Parietal lobe (tissue), 2 donors: Measurements from ENCODE around the gene CREBRF. TPM values are rescaled to one million over a fixed set of nuclear protein-coding genes. Genes with fewer than 3 reads are reported as not detected.

Experiments
- small RNA-seq: library from RNA; depleted of rRNA; stranded (forward); fragments of <200 nt; gene quantifications from one replicate; pipeline ENCODE3, GENCODE V24; 2014; ENCODE audit warnings: low replicate concordance
- total RNA-seq: library from RNA; depleted of rRNA; stranded (reverse); fragments of >200 nt; gene quantifications from one replicate; pipeline ENCODE4 v1.2.3, GENCODE V29; 2014

The CREBRF gene
- total RNA-seq: 34.7 TPM

GRCh38 chr5:173055983-173056782 is at the start of gene CREBRF:
CREBRF (plus strand) TSS chr5:173056352; CDS start chr5:173080776, 24,424 bp downstream.

GRCh38 chr5:173144200-173145176 is 88.3 kb downstream of the CREBRF start, which contains the start of gene BNIP1:
BNIP1 (plus strand) TSS chr5:173144531; CDS start chr5:173144546, 15 bp downstream.

Small RNA genes lying within 50 kb of the gene (small RNA-seq; reads per million reads assigned to genes)
- gene RF00019 (not detected), gene SNORA74B (14.1 reads per million, percentile 91 among the genes with 10 or more reads in this experiment)

Other genes starting within 250 kb of the CREBRF start
- 54.1 TPM for gene ERGIC1, start 222.1 kb upstream of the CREBRF start, total RNA-seq
- 28.2 TPM for gene RPL26L1, start 96.9 kb upstream of the CREBRF start, total RNA-seq
- gene ATP6V0E1, start 72.6 kb upstream of the CREBRF start, total RNA-seq: 38.2 TPM
- 13.8 TPM for gene BNIP1, start 88.2 kb downstream of the CREBRF start, total RNA-seq
- gene NKX2-5, start 178.9 kb downstream of the CREBRF start, total RNA-seq: not detected